HepG2 (cell line): ENCODE measurements around the gene MAP2K5. TPM values are rescaled to one million over a fixed set of nuclear protein-coding genes. Genes with fewer than 3 reads are reported as not detected.

Source experiments
- ATAC-seq: fragments of 200-7000 bp; cut with Tn5 transposase; 3 replicates; pipeline ENCODE4 v1.9.1; 2020; ENCODE audit warnings: mild to moderate bottlenecking, moderate library complexity
- BruUV-seq: library from RNA; stranded (reverse); fragments of 400-500 nt; replicated peaks from 2 replicates; lab custom pipeline; 2021; lab: Mats Ljungman, UMichigan
- CTCF ChIA-PET: fragments of 300-600 bp; formaldehyde crosslinking; extraction: SDS; loops from one replicate; lab custom pipeline; 2021; ENCODE audit warnings: low total read pairs, inconsistent platforms, low intra/inter-chr PET ratio; lab: Yijun Ruan, JAX
- POLR2A ChIA-PET: fragments of 350-600 bp; sonication (Branson Sonifier 250); formaldehyde crosslinking; loops from one replicate; lab custom pipeline; 2020; ENCODE audit warnings: antibody characterized with exemption, inconsistent platforms; lab: Yijun Ruan, JAX
- DNase-seq: peaks from one replicate; pipeline ENCODE4 v3.0.0-alpha.2; 2015; ENCODE audit warnings: low spot score
- FAIRE-seq: peaks from 3 replicates; lab custom pipeline; 2011; peaks lifted over from hg19 to GRCh38; lab: Jason Lieb, UNC
- H2AFZ ChIP-seq: one replicate; pipeline ENCODE4 v1.6.1; 2011; ENCODE audit warnings: low read length, inconsistent platforms
- H3K27ac ChIP-seq: fragments of 300-600 bp; 3 replicates; pipeline ENCODE4 v1.8.0; 2011; ENCODE audit warnings: mixed run types, mild to moderate bottlenecking, mixed read lengths, low read length, inconsistent platforms; ENCODE audit not compliant: insufficient read depth; ENCODE audit errors: extremely low read length
- H3K27me3 ChIP-seq, 2 experiments: fragments of 200-600 bp in 1 of 2; 2 replicates in 1 of 2; 3 replicates in 1 of 2; pipeline versions ENCODE4 v1.6.0 to v1.8.0; 2011; ENCODE audit warnings: low read length in 2 of 2, mild to moderate bottlenecking in 2 of 2, moderate library complexity in 2 of 2, inconsistent platforms in 1 of 2; ENCODE audit not compliant: insufficient read depth in 2 of 2, control insufficient read depth in 1 of 2
- H3K36me3 ChIP-seq, 2 experiments: fragments of 200-600 bp in 1 of 2; replicated peaks in 1 of 2; 2 replicates in 1 of 2; 3 replicates in 1 of 2; pipeline versions ENCODE4 v1.5.1 to v1.8.0; 2011; ENCODE audit warnings: low read length in 2 of 2, inconsistent platforms in 1 of 2; ENCODE audit not compliant: insufficient read depth in 2 of 2, control insufficient read depth in 1 of 2
- H3K4me1 ChIP-seq: 2 replicates; pipeline ENCODE4 v1.5.1; 2012; ENCODE audit warnings: low read length, inconsistent platforms; ENCODE audit not compliant: insufficient read depth
- H3K4me2 ChIP-seq: 2 replicates; pipeline ENCODE4 v1.6.0; 2011; ENCODE audit warnings: low read depth, low read length, inconsistent platforms
- H3K4me3 ChIP-seq, 3 experiments: fragments of 200-600 bp in 1 of 3; sonication (generic), shearing (Covaris generic) in 1 of 3; replicated peaks in 1 of 3; 2 replicates each; pipeline ENCODE4 v1.5.1; 2011 to 2016; ENCODE audit warnings: low read length in 3 of 3, inconsistent platforms in 2 of 3, low read depth in 2 of 3, mild to moderate bottlenecking in 2 of 3, control low read depth in 1 of 3, mixed read lengths in 1 of 3; ENCODE audit not compliant: insufficient read depth in 1 of 3
- H3K79me2 ChIP-seq: one replicate; pipeline ENCODE4 v1.6.1; 2011; ENCODE audit warnings: low read length, inconsistent platforms; ENCODE audit not compliant: insufficient read depth
- H3K9ac ChIP-seq: 2 replicates; pipeline ENCODE4 v1.6.0; 2011; ENCODE audit warnings: mild to moderate bottlenecking, low read depth, low read length, inconsistent platforms; ENCODE audit not compliant: insufficient read depth
- H3K9me3 ChIP-seq: 2 replicates; pipeline ENCODE4 v1.5.1; 2012; ENCODE audit warnings: mild to moderate bottlenecking, low read length
- H4K20me1 ChIP-seq: 2 replicates; pipeline ENCODE4 v1.6.0; 2011; ENCODE audit warnings: inconsistent platforms, mild to moderate bottlenecking, low read length, moderate library complexity; ENCODE audit not compliant: insufficient read depth
- HDAC2 ChIP-seq: sonication (generic); formaldehyde crosslinking; IDR thresholded peaks from 2 replicates; pipeline ENCODE4 v1.4.0; 2020; ENCODE audit warnings: missing genetic modification reagents
- MBNL3 ChIP-seq: fragments of 250-450 bp; sonication (Bioruptor Pico); conservative IDR thresholded peaks from 2 replicates; pipeline ENCODE4 v1.8.0; 2022; ENCODE audit warnings: mild to moderate bottlenecking, inconsistent platforms
- NFE2L2 ChIP-seq: fragments of 150-350 bp; IDR thresholded peaks from 2 replicates; pipeline ENCODE4 v1.6.1; 2014; ENCODE audit warnings: low read length
- NKX3-1 ChIP-seq: sonication (generic); formaldehyde crosslinking; IDR thresholded peaks from 2 replicates; pipeline ENCODE4 v1.5.0; 2020; ENCODE audit warnings: missing genetic modification reagents
- NRL ChIP-seq: sonication (generic); formaldehyde crosslinking; IDR thresholded peaks from 2 replicates; pipeline ENCODE4 v1.5.0; 2020; ENCODE audit warnings: missing genetic modification reagents, mild to moderate bottlenecking, moderate library complexity, borderline replicate concordance
- RFX1 ChIP-seq: fragments of 450-650 bp; IDR thresholded peaks from 2 replicates; pipeline ENCODE4 v1.6.1; 2017
- ZNF33A ChIP-seq: sonication (generic); formaldehyde crosslinking; IDR thresholded peaks from 2 replicates; pipeline ENCODE4 v1.5.1; 2020; ENCODE audit warnings: missing genetic modification reagents, mild to moderate bottlenecking, moderate library complexity, borderline replicate concordance
- ZNF556 ChIP-seq: sonication (generic); formaldehyde crosslinking; IDR thresholded peaks from 2 replicates; pipeline ENCODE4 v1.4.0; 2020; ENCODE audit warnings: mild to moderate bottlenecking, missing genetic modification reagents, borderline replicate concordance
- WGBS: methylation state at CpG from one replicate; pipeline ENCODE4 v1.1.6; 2017; ENCODE audit warnings: low lambda C conversion rate; 5-methylcytosine and 5-hydroxymethylcytosine counted together
- in situ Hi-C: cut with HindIII; loops from 2 replicates; pipeline ENCODE4 v1.10.0; 2017; ENCODE audit warnings: low pct_unique_long_range_greater_than_20kb; ENCODE audit not compliant: extremely low pct_ligation_motif_present
- intact Hi-C: fragments of 100-400 bp; cut with micrococcal nuclease; formaldehyde crosslinking; loops from one replicate; pipeline ENCODE4 v1.10.0; 2022; ENCODE audit not compliant: unreplicated experiment
- polyA plus RNA-seq, 8 experiments: library from polyadenylated mRNA; depleted of rRNA in 3 of 8; stranded (reverse) in 7 of 8; unstranded in 1 of 8; fragments of >200 nt; fragmentation: Illumina TruSeq in 4 of 8; extraction: Trizol in 4 of 8; gene quantifications; 2 replicates each; pipeline versions ENCODE4 v1.2.1 to v1.2.3, GENCODE V29; 2011 to 2016; ENCODE audit warnings: low read depth in 4 of 8, missing spikeins in 1 of 8, mixed read lengths in 1 of 8; ENCODE audit not compliant: insufficient read depth in 1 of 8
- total RNA-seq, 5 experiments: library from RNA; depleted of rRNA; stranded (reverse); fragments of >200 nt; fragmentation: Illumina TruSeq; extraction: Trizol; gene quantifications; 2 replicates each; pipeline ENCODE4 v1.2.3, GENCODE V29; 2016; ENCODE audit warnings: low read depth in 1 of 5
- TF ChIP-seq, protein P1 (sequence below): IDR thresholded peaks from 2 replicates; pipeline ENCODE4 v1.6.1; 2012; ENCODE audit warnings: low read length, improper control_type of control experiment
- TF ChIP-seq, protein P2 (sequence below): sonication (generic); formaldehyde crosslinking; IDR thresholded peaks from 2 replicates; pipeline ENCODE4 v1.8.1; 2022; ENCODE audit warnings: low read depth, mild to moderate bottlenecking, missing genetic modification reagents
- TF ChIP-seq, protein P3 (sequence below): sonication (generic); formaldehyde crosslinking; IDR thresholded peaks from 2 replicates; pipeline ENCODE4 v1.4.0; 2020; ENCODE audit warnings: missing genetic modification reagents

The MAP2K5 gene
- total and polyA plus RNA-seq, 2 of the 13 experiments (the other 11 are each of a cell fraction or from before 2014, with no cell fraction given), result 4.0 to 4.3 TPM

DNA sequence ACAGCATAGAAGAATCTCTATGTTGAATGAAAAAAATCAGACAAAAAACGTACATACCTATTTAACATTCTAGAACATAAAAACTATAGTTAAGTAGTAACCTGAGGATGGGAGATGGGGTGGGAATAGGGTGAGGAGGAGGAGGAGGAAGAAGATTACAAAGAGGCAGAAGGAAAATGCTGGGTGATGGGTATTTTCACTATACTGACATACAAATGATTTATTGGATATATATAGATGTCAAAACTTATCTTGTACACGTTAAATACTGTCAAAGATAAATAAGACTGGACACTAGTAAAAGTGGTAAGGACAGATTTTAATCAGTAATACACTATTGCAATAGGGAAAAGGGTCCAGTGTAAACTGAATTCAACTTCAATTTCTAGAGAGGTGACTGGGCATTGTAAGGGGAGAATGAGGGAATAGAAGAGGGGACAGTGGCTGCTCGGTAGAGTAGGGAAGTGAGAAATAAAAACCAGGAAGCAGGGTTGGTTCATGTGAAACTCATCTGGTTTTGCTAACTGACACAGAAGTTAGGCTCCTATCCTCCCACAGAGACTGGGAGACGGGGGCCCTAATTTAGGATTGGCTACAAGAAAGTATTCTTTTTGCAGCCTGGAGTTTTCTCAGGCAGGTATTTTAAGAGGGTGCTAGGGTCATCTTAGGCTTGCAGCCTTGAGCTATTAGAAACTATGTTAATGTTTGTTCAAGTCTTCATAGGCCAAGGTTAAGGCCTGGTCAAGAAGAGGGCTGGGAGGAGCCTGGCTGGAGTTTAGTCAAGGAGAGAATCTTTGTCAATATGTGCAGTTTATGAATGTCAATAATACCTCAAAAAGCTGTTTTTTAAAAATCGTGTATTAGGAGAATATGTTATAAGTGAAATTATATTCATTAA, 36.6 kb upstream of the MAP2K5 start:
- WGBS, result 70% methylated on average over 5 of the region's 5 CpGs
- no peak for FAIRE-seq
- Histone ChIP-seq H3K4me1 (0 out of 2 replicates have a peak, but pooled peaks cover 5% of the 10 kb centered on the region), H3K36me3 (no peaks in the 10 kb centered on the region; a peak in 1 of 5 replicates), H3K9ac (no peak overlapping the region), H3K27me3 (no peaks in the 10 kb centered on the region), H3K27ac (no peak overlapping the region), H4K20me1 (no peaks in the 10 kb centered on the region), H3K4me2 (no peak overlapping the region), H3K79me2 (no peaks in the 10 kb centered on the region), H2AFZ (no peak overlapping the region), H3K4me3 (no peak overlapping the region), H3K9me3 (no peaks in the 10 kb centered on the region)
- in situ Hi-C loops (no loop called here), intact Hi-C loops (no loop called here)
- POLR2A ChIA-PET, result interaction anchor here (1.4 kb wide), 1 partner anchor 15 kb away, joined by 4 read pairs; the partner anchor contains the start of gene C15orf61
- CTCF ChIA-PET, result no interaction called here
- no peak for DNase-seq
- ATAC-seq, result no peak
- no TSS peak for BruUV-seq
- TF ChIP-seq, protein P1, sequence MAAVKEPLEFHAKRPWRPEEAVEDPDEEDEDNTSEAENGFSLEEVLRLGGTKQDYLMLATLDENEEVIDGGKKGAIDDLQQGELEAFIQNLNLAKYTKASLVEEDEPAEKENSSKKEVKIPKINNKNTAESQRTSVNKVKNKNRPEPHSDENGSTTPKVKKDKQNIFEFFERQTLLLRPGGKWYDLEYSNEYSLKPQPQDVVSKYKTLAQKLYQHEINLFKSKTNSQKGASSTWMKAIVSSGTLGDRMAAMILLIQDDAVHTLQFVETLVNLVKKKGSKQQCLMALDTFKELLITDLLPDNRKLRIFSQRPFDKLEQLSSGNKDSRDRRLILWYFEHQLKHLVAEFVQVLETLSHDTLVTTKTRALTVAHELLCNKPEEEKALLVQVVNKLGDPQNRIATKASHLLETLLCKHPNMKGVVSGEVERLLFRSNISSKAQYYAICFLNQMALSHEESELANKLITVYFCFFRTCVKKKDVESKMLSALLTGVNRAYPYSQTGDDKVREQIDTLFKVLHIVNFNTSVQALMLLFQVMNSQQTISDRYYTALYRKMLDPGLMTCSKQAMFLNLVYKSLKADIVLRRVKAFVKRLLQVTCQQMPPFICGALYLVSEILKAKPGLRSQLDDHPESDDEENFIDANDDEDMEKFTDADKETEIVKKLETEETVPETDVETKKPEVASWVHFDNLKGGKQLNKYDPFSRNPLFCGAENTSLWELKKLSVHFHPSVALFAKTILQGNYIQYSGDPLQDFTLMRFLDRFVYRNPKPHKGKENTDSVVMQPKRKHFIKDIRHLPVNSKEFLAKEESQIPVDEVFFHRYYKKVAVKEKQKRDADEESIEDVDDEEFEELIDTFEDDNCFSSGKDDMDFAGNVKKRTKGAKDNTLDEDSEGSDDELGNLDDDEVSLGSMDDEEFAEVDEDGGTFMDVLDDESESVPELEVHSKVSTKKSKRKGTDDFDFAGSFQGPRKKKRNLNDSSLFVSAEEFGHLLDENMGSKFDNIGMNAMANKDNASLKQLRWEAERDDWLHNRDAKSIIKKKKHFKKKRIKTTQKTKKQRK, result no peak
- no peak for TF ChIP-seq ZNF33A (CRISPR knock-in tag)
- TF ChIP-seq NFE2L2, result no peak
- no peak for TF ChIP-seq NKX3-1 (CRISPR knock-in tag)
- TF ChIP-seq ZNF556 (CRISPR knock-in tag), result no peak
- TF ChIP-seq, protein P2, sequence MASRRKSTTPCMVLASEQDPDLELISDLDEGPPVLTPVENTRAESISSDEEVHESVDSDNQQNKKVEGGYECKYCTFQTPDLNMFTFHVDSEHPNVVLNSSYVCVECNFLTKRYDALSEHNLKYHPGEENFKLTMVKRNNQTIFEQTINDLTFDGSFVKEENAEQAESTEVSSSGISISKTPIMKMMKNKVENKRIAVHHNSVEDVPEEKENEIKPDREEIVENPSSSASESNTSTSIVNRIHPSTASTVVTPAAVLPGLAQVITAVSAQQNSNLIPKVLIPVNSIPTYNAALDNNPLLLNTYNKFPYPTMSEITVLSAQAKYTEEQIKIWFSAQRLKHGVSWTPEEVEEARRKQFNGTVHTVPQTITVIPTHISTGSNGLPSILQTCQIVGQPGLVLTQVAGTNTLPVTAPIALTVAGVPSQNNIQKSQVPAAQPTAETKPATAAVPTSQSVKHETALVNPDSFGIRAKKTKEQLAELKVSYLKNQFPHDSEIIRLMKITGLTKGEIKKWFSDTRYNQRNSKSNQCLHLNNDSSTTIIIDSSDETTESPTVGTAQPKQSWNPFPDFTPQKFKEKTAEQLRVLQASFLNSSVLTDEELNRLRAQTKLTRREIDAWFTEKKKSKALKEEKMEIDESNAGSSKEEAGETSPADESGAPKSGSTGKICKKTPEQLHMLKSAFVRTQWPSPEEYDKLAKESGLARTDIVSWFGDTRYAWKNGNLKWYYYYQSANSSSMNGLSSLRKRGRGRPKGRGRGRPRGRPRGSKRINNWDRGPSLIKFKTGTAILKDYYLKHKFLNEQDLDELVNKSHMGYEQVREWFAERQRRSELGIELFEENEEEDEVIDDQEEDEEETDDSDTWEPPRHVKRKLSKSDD (CRISPR knock-in tag), result no peak
- no peak for TF ChIP-seq RFX1
- TF ChIP-seq HDAC2 (CRISPR knock-in tag), result no peak
- TF ChIP-seq, protein P3, sequence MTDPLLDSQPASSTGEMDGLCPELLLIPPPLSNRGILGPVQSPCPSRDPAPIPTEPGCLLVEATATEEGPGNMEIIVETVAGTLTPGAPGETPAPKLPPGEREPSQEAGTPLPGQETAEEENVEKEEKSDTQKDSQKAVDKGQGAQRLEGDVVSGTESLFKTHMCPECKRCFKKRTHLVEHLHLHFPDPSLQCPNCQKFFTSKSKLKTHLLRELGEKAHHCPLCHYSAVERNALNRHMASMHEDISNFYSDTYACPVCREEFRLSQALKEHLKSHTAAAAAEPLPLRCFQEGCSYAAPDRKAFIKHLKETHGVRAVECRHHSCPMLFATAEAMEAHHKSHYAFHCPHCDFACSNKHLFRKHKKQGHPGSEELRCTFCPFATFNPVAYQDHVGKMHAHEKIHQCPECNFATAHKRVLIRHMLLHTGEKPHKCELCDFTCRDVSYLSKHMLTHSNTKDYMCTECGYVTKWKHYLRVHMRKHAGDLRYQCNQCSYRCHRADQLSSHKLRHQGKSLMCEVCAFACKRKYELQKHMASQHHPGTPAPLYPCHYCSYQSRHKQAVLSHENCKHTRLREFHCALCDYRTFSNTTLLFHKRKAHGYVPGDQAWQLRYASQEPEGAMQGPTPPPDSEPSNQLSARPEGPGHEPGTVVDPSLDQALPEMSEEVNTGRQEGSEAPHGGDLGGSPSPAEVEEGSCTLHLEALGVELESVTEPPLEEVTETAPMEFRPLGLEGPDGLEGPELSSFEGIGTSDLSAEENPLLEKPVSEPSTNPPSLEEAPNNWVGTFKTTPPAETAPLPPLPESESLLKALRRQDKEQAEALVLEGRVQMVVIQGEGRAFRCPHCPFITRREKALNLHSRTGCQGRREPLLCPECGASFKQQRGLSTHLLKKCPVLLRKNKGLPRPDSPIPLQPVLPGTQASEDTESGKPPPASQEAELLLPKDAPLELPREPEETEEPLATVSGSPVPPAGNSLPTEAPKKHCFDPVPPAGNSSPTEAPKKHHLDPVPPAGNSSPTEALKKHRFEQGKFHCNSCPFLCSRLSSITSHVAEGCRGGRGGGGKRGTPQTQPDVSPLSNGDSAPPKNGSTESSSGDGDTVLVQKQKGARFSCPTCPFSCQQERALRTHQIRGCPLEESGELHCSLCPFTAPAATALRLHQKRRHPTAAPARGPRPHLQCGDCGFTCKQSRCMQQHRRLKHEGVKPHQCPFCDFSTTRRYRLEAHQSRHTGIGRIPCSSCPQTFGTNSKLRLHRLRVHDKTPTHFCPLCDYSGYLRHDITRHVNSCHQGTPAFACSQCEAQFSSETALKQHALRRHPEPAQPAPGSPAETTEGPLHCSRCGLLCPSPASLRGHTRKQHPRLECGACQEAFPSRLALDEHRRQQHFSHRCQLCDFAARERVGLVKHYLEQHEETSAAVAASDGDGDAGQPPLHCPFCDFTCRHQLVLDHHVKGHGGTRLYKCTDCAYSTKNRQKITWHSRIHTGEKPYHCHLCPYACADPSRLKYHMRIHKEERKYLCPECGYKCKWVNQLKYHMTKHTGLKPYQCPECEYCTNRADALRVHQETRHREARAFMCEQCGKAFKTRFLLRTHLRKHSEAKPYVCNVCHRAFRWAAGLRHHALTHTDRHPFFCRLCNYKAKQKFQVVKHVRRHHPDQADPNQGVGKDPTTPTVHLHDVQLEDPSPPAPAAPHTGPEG (CRISPR knock-in tag), result no peak
- TF ChIP-seq NRL (CRISPR knock-in tag), result no peak
- no peak for TF ChIP-seq MBNL3 (CRISPR knock-in tag)
